HEK293 (cell line): ENCODE measurements around the gene MYO5C.

Source experiments
- BCL11A ChIP-seq: fragments of 450-650 bp; formaldehyde crosslinking; IDR thresholded peaks from 2 replicates; pipeline ENCODE4 v1.5.1; 2016; ENCODE audit warnings: low read depth, missing biosample characterization, missing genetic modification characterization
- ZBTB8A ChIP-seq: fragments of 450-650 bp; formaldehyde crosslinking; IDR thresholded peaks from 2 replicates; pipeline ENCODE4 v1.5.1; 2016; ENCODE audit warnings: missing biosample characterization, missing genetic modification characterization
- ZNF19 ChIP-seq: fragments of 450-650 bp; formaldehyde crosslinking; IDR thresholded peaks from 2 replicates; pipeline ENCODE4; 2016; ENCODE audit warnings: missing biosample characterization, missing genetic modification characterization, low read depth
- ZNF274 ChIP-seq, 2 experiments: fragments of 200-500 bp in 1 of 2; fragments of 450-650 bp in 1 of 2; sonication (Bioruptor generic) in 1 of 2; formaldehyde crosslinking in 1 of 2; IDR thresholded peaks; 2 replicates each; pipeline versions ENCODE4 v1.5.1 to v1.6.1; 2014 to 2016; ENCODE audit warnings: borderline replicate concordance in 1 of 2, inconsistent platforms in 1 of 2, low read length in 1 of 2, missing biosample characterization in 1 of 2, missing genetic modification characterization in 1 of 2
- ZNF292 ChIP-seq: fragments of 450-650 bp; formaldehyde crosslinking; IDR thresholded peaks from 2 replicates; pipeline ENCODE4 v1.5.1; 2016; ENCODE audit warnings: low read depth, missing biosample characterization, missing genetic modification characterization, borderline replicate concordance
- ZNF335 ChIP-seq: fragments of 450-650 bp; formaldehyde crosslinking; conservative IDR thresholded peaks from 2 replicates; pipeline ENCODE4 v1.5.1; 2016; ENCODE audit warnings: missing biosample characterization, missing genetic modification characterization
- ZNF548 ChIP-seq: fragments of 450-650 bp; formaldehyde crosslinking; IDR thresholded peaks from 2 replicates; pipeline ENCODE4 v1.5.1; 2016; ENCODE audit warnings: missing biosample characterization, missing genetic modification characterization
- ZNF791 ChIP-seq: fragments of 450-650 bp; formaldehyde crosslinking; IDR thresholded peaks from 2 replicates; pipeline ENCODE4 v1.5.1; 2016; ENCODE audit warnings: missing biosample characterization, missing genetic modification characterization
- TF ChIP-seq, protein P1 (sequence below): fragments of 450-650 bp; formaldehyde crosslinking; IDR thresholded peaks from 2 replicates; pipeline ENCODE4 v1.5.1; 2016; ENCODE audit warnings: missing biosample characterization, missing genetic modification characterization
- TF ChIP-seq, protein P2 (sequence below): fragments of 450-650 bp; formaldehyde crosslinking; IDR thresholded peaks from 2 replicates; pipeline ENCODE4 v1.5.1; 2016; ENCODE audit warnings: missing biosample characterization, missing genetic modification characterization

DNA sequence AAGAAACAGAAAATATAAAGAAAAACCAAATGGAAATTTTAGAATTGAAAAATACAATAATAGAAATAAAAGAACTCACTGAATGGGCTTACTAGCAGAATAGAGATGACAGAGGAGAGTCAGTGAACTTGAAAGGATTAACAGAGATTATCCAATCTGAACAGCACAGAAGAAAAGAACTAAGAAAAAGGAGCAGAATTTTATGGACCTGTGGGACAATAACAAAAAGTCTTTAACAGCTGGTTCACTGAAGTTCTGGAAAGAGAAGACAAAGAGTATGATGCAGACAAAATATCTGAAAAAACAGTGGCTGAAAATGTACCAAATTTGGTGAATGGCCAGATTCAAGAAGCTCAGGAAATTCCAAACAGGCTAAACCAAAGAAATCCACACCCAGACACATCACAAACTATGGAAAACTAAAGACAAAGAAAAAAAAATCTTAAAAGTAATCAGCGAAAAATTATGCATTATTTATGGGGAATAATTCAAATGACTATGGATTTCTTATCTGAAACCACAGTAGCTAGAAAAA, 94.7 kb downstream of the MYO5C start:
- no peak for TF ChIP-seq ZNF19 (tag by site-specific recombination)
- TF ChIP-seq ZNF292 (tag by site-specific recombination) = no peak
- TF ChIP-seq, protein P1, sequence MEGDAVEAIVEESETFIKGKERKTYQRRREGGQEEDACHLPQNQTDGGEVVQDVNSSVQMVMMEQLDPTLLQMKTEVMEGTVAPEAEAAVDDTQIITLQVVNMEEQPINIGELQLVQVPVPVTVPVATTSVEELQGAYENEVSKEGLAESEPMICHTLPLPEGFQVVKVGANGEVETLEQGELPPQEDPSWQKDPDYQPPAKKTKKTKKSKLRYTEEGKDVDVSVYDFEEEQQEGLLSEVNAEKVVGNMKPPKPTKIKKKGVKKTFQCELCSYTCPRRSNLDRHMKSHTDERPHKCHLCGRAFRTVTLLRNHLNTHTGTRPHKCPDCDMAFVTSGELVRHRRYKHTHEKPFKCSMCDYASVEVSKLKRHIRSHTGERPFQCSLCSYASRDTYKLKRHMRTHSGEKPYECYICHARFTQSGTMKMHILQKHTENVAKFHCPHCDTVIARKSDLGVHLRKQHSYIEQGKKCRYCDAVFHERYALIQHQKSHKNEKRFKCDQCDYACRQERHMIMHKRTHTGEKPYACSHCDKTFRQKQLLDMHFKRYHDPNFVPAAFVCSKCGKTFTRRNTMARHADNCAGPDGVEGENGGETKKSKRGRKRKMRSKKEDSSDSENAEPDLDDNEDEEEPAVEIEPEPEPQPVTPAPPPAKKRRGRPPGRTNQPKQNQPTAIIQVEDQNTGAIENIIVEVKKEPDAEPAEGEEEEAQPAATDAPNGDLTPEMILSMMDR (tag by site-specific recombination) = no peak
- no peak for TF ChIP-seq ZNF791 (tag by site-specific recombination)
- TF ChIP-seq ZNF274 (IDR thresholded peaks at IDR 0.05; ENCODE audit: low read length) = no peak
- no peak for TF ChIP-seq ZNF274 (tag by site-specific recombination; IDR thresholded peaks at IDR 0.05; ENCODE audit: borderline replicate concordance)
- no peak for TF ChIP-seq ZBTB8A (tag by site-specific recombination)
- no peak for TF ChIP-seq ZNF548 (tag by site-specific recombination)
- TF ChIP-seq, protein P2, sequence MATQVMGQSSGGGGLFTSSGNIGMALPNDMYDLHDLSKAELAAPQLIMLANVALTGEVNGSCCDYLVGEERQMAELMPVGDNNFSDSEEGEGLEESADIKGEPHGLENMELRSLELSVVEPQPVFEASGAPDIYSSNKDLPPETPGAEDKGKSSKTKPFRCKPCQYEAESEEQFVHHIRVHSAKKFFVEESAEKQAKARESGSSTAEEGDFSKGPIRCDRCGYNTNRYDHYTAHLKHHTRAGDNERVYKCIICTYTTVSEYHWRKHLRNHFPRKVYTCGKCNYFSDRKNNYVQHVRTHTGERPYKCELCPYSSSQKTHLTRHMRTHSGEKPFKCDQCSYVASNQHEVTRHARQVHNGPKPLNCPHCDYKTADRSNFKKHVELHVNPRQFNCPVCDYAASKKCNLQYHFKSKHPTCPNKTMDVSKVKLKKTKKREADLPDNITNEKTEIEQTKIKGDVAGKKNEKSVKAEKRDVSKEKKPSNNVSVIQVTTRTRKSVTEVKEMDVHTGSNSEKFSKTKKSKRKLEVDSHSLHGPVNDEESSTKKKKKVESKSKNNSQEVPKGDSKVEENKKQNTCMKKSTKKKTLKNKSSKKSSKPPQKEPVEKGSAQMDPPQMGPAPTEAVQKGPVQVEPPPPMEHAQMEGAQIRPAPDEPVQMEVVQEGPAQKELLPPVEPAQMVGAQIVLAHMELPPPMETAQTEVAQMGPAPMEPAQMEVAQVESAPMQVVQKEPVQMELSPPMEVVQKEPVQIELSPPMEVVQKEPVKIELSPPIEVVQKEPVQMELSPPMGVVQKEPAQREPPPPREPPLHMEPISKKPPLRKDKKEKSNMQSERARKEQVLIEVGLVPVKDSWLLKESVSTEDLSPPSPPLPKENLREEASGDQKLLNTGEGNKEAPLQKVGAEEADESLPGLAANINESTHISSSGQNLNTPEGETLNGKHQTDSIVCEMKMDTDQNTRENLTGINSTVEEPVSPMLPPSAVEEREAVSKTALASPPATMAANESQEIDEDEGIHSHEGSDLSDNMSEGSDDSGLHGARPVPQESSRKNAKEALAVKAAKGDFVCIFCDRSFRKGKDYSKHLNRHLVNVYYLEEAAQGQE (tag by site-specific recombination) = no peak
- TF ChIP-seq BCL11A (tag by site-specific recombination) = no peak
- no peak for TF ChIP-seq ZNF335 (tag by site-specific recombination)
